Activated CD4-positive, alpha-beta T cell treated with anti-CD3 and anti-CD28 coated beads, Interleukin-2, amount 10 ng/mL, durations not matched to agents 7 days and 5 days (primary cell): Measurements from ENCODE around the gene TKT. TPM values are rescaled to one million over a fixed set of nuclear protein-coding genes. Genes with fewer than 3 reads are reported as not detected.
A peak's percentile ranks its signal among the peaks of the same experiment; 100 is the strongest.
"Not testable (repeated sequence)": the region's sequence is repeated elsewhere in the genome, so short reads cannot be mapped to it uniquely, and the experiment has no call there.

Experiments used
- CTCF ChIA-PET: fragments of 350-600 bp; sonication (Branson Sonifier 250); formaldehyde crosslinking; loops from one replicate; lab custom pipeline; 2021; ENCODE audit warnings: antibody characterized with exemption; lab: Charles Lee
- POLR2A ChIA-PET: fragments of 350-600 bp; sonication (Branson Sonifier 250); formaldehyde crosslinking; loops from one replicate; lab custom pipeline; 2021; ENCODE audit warnings: antibody characterized with exemption; lab: Charles Lee
- DNase-seq: peaks from one replicate; pipeline ENCODE4 v3.0.0-alpha.2; 2020
- H3K27ac Mint-ChIP-seq: one replicate; pipeline ENCODE4 v1.8.0; 2021; ENCODE audit warnings: mild to moderate bottlenecking, moderate library complexity, mixed read lengths
- H3K27me3 Mint-ChIP-seq: one replicate; pipeline ENCODE4 v1.8.0; 2021; ENCODE audit warnings: mixed read lengths
- H3K36me3 Mint-ChIP-seq: one replicate; pipeline ENCODE4 v1.8.0; 2021; ENCODE audit warnings: low read depth, mixed read lengths
- H3K4me1 Mint-ChIP-seq: one replicate; pipeline ENCODE4 v1.8.0; 2021; ENCODE audit warnings: mixed read lengths
- H3K4me3 Mint-ChIP-seq: one replicate; pipeline ENCODE4 v1.8.0; 2021; ENCODE audit warnings: mild to moderate bottlenecking, moderate library complexity, mixed read lengths
- H3K9me3 Mint-ChIP-seq: one replicate; pipeline ENCODE4 v1.8.0; 2021; ENCODE audit warnings: mixed read lengths
- total RNA-seq, 2 experiments: library from RNA; stranded (reverse); gene quantifications; one replicate each; pipeline ENCODE4 v1.2.3, GENCODE V29; 2021

The TKT gene
- 100 to 1,000 TPM; 224 to 228 TPM for total RNA-seq

GRCh38 chr3:53255775-53256703 lies at the start of gene TKT:
Gene TKT, minus strand, starts transcription at chr3:53256022. Its CDS starts 80 bp downstream, at chr3:53255942.
- H3K9me3 Mint-ChIP-seq = no peaks in the 10 kb centered on the region
- ChIA-PET POLR2A (no interaction called here), CTCF (interaction anchor here (0.9 to 1.0 kb wide), 2 partner anchors 11 to 86 kb away, joined by 3 read pairs; no protein-coding TSS in a partner anchor)
- DNase-seq = peak; percentile 83
- H3K4me3 Mint-ChIP-seq = peak within 1 kb of the TSS; percentile 89
- H3K27me3 Mint-ChIP-seq = peaks cover 5% of the 10 kb centered on the region
- peaks cover 42% of the 10 kb centered on the region for H3K4me1 Mint-ChIP-seq
- peaks cover 11% of the 10 kb centered on the region for H3K36me3 Mint-ChIP-seq
- peak within 1 kb of the TSS; percentile 88 for H3K27ac Mint-ChIP-seq

GRCh38 chr3:53303957-53304356 lies 48.1 kb upstream of the TKT start:
- Mint-ChIP-seq H3K36me3 (peaks cover 23% of the 10 kb centered on the region), H3K9me3 (no peaks in the 10 kb centered on the region), H3K4me3 (no peak overlapping the region), H3K4me1 (no peaks in the 10 kb centered on the region), H3K27ac (no peak overlapping the region), H3K27me3 (no peaks in the 10 kb centered on the region)
- no peak for DNase-seq
- POLR2A ChIA-PET = no interaction called here
- CTCF ChIA-PET = interaction anchor here (1.0 to 1.6 kb wide), 3 partner anchors 8 to 29 kb away, joined by 3 read pairs; no protein-coding TSS in a partner anchor

- DNase-seq = no peak
- Mint-ChIP-seq H3K4me1 (no peaks in the 10 kb centered on the region), H3K36me3 (peaks cover 22% of the 10 kb centered on the region), H3K27me3 (no peaks in the 10 kb centered on the region), H3K27ac (no peak overlapping the region), H3K9me3 (no peaks in the 10 kb centered on the region), H3K4me3 (no peak overlapping the region)
- POLR2A ChIA-PET = no interaction called here
- CTCF ChIA-PET = interaction anchor here (0.9 to 2.1 kb wide), 4 partner anchors 11 to 47 kb away, joined by 3 to 5 read pairs (median 4); no protein-coding TSS in a partner anchor
Observed at GRCh38 chr3:53303549-53303948, 47.7 kb upstream of the TKT start.

- Mint-ChIP-seq H3K4me1 (no peaks in the 10 kb centered on the region), H3K9me3 (no peaks in the 10 kb centered on the region), H3K4me3 (no peak overlapping the region), H3K27me3 (no peaks in the 10 kb centered on the region), H3K36me3 (peaks cover 24% of the 10 kb centered on the region), H3K27ac (no peak overlapping the region)
- ChIA-PET POLR2A (no interaction called here), CTCF (interaction anchor here (0.7 kb wide), 1 partner anchor 47 kb away, joined by 4 read pairs; no protein-coding TSS in a partner anchor)
- no peak for DNase-seq
Observed at GRCh38 chr3:53300826-53301225, 45.0 kb upstream of the TKT start.

GRCh38 chr3:53299611-53300023 lies 43.8 kb upstream of the TKT start:
- peaks cover 24% of the 10 kb centered on the region for H3K36me3 Mint-ChIP-seq
- peak; percentile 24 for DNase-seq
- H3K4me3 Mint-ChIP-seq, POLR2A ChIA-PET, H3K9me3 Mint-ChIP-seq, H3K27me3 Mint-ChIP-seq, H3K4me1 Mint-ChIP-seq, H3K27ac Mint-ChIP-seq: not testable (repeated sequence)
- CTCF ChIA-PET = interaction anchor here (1.5 kb wide), 1 partner anchor 12 kb away, joined by 3 read pairs; no protein-coding TSS in a partner anchor

GRCh38 chr3:53295410-53295809 lies 39.6 kb upstream of the TKT start:
- no peaks in the 10 kb centered on the region for H3K27me3 Mint-ChIP-seq
- no peak overlapping the region for H3K4me3 Mint-ChIP-seq
- peaks cover 20% of the 10 kb centered on the region for H3K36me3 Mint-ChIP-seq
- DNase-seq = no peak
- CTCF ChIA-PET = interaction anchor here (1.3 kb wide), 1 partner anchor 9 kb away, joined by 3 read pairs; no protein-coding TSS in a partner anchor
- H3K27ac Mint-ChIP-seq = no peak overlapping the region
- H3K4me1 Mint-ChIP-seq = no peaks in the 10 kb centered on the region
- no peaks in the 10 kb centered on the region for H3K9me3 Mint-ChIP-seq
- POLR2A ChIA-PET = no interaction called here

GRCh38 chr3:53293867-53294266 lies 38.0 kb upstream of the TKT start:
- POLR2A ChIA-PET = no interaction called here

GRCh38 chr3:53288214-53288613 lies 32.4 kb upstream of the TKT start:
- H3K4me3 Mint-ChIP-seq = no peak overlapping the region
- DNase-seq = no peak
- CTCF ChIA-PET = interaction anchor here (0.8 to 1.0 kb wide), 2 partner anchors 11 to 14 kb away, joined by 3 to 4 read pairs; no protein-coding TSS in a partner anchor

More at GRCh38 chr3:53293867-53294266, 38.0 kb upstream of the TKT start:
- Mint-ChIP-seq H3K4me3 (no peak overlapping the region), H3K27ac (no peak overlapping the region), H3K27me3 (no peaks in the 10 kb centered on the region), H3K4me1 (no peaks in the 10 kb centered on the region), H3K9me3 (no peaks in the 10 kb centered on the region), H3K36me3 (peaks cover 12% of the 10 kb centered on the region)
- no peak for DNase-seq
- CTCF ChIA-PET = no interaction called here

GRCh38 chr3:53287131-53287629 lies 31.4 kb upstream of the TKT start:
- Mint-ChIP-seq H3K36me3 (peaks cover 24% of the 10 kb centered on the region), H3K27me3 (no peaks in the 10 kb centered on the region), H3K27ac (peak overlapping the region; percentile 27), H3K4me1 (peaks cover 8% of the 10 kb centered on the region), H3K9me3 (no peaks in the 10 kb centered on the region), H3K4me3 (no peak overlapping the region)
- no peak for DNase-seq
- CTCF ChIA-PET = interaction anchor here (0.8 to 1.2 kb wide), 3 partner anchors 12 to 23 kb away, joined by 3 to 5 read pairs (median 4); no protein-coding TSS in a partner anchor
- POLR2A ChIA-PET = no interaction called here

More at GRCh38 chr3:53288214-53288613, 32.4 kb upstream of the TKT start:
- Mint-ChIP-seq H3K4me1 (peaks cover 8% of the 10 kb centered on the region), H3K27me3 (no peaks in the 10 kb centered on the region), H3K27ac (no peak overlapping the region), H3K36me3 (peaks cover 22% of the 10 kb centered on the region), H3K9me3 (no peaks in the 10 kb centered on the region)
- POLR2A ChIA-PET = no interaction called here

- Mint-ChIP-seq H3K4me1 (peaks cover 8% of the 10 kb centered on the region), H3K27me3 (no peaks in the 10 kb centered on the region), H3K36me3 (peaks cover 20% of the 10 kb centered on the region), H3K4me3 (no peak overlapping the region), H3K27ac (peak overlapping the region; percentile 27), H3K9me3 (no peaks in the 10 kb centered on the region)
- DNase-seq = no peak
- CTCF ChIA-PET = interaction anchor here (1.0 to 1.2 kb wide), 2 partner anchors 22 to 46 kb away, joined by 3 to 5 read pairs; no protein-coding TSS in a partner anchor
- POLR2A ChIA-PET = no interaction called here
Observed at GRCh38 chr3:53286727-53287126, 30.9 kb upstream of the TKT start.

GRCh38 chr3:53282581-53282980 lies 26.8 kb upstream of the TKT start:
- H3K36me3 Mint-ChIP-seq = peaks cover 22% of the 10 kb centered on the region
- H3K27ac Mint-ChIP-seq = no peak overlapping the region
- ChIA-PET POLR2A (no interaction called here), CTCF (no interaction called here)
- H3K27me3 Mint-ChIP-seq = no peaks in the 10 kb centered on the region
- no peak for DNase-seq
- no peaks in the 10 kb centered on the region for H3K9me3 Mint-ChIP-seq
- H3K4me1 Mint-ChIP-seq = peaks cover 7% of the 10 kb centered on the region
- H3K4me3 Mint-ChIP-seq = no peak overlapping the region

- H3K36me3 Mint-ChIP-seq = peaks cover 13% of the 10 kb centered on the region
- H3K4me1 Mint-ChIP-seq = peaks cover 13% of the 10 kb centered on the region
- CTCF ChIA-PET = no interaction called here
- H3K27me3 Mint-ChIP-seq = no peaks in the 10 kb centered on the region
- no peaks in the 10 kb centered on the region for H3K9me3 Mint-ChIP-seq
- DNase-seq = no peak
- H3K4me3 Mint-ChIP-seq = no peak overlapping the region
- POLR2A ChIA-PET = no interaction called here
- no peak overlapping the region for H3K27ac Mint-ChIP-seq
Observed at GRCh38 chr3:53278667-53279066, 22.8 kb upstream of the TKT start.
